HFFc6 (cell line): ENCODE results near the gene TBX2. TPM values are rescaled to one million over a fixed set of nuclear protein-coding genes. Genes with fewer than 3 reads are reported as not detected.
A peak's percentile ranks its signal among the peaks of the same experiment; 100 is the strongest.

Experiments used
- DNase-seq: peaks from one replicate; pipeline ENCODE4 v3.0.0-alpha.2; 2018
- H3K27ac Mint-ChIP-seq: 2 replicates; pipeline ENCODE4 v1.8.0; 2020; ENCODE audit warnings: mild to moderate bottlenecking, mixed read lengths
- H3K27me3 Mint-ChIP-seq: 2 replicates; pipeline ENCODE4 v1.8.0; 2021; ENCODE audit warnings: mild to moderate bottlenecking, moderate library complexity, mixed read lengths; ENCODE audit not compliant: insufficient read depth
- H3K36me3 Mint-ChIP-seq: 2 replicates; pipeline ENCODE4 v1.8.0; 2021; ENCODE audit warnings: low read depth, mixed read lengths
- H3K4me1 Mint-ChIP-seq: 2 replicates; pipeline ENCODE4 v1.8.0; 2020; ENCODE audit warnings: low read depth, mixed read lengths
- H3K4me3 Mint-ChIP-seq: 2 replicates; pipeline ENCODE4 v1.8.0; 2020; ENCODE audit warnings: mild to moderate bottlenecking, moderate library complexity, mixed read lengths
- H3K9me3 Mint-ChIP-seq: 2 replicates; pipeline ENCODE4 v1.8.0; 2020; ENCODE audit warnings: mild to moderate bottlenecking, mixed read lengths
- total RNA-seq, 6 experiments: library from RNA; stranded (reverse); fragmentation: NEBNext Ultra II Directional; extraction: Animal tissue kit (Norgen Biotek cat#: 25700); gene quantifications; 2 replicates in 1 of 6; 3 replicates in 5 of 6; pipeline ENCODE4 v1.2.3, GENCODE V29; 2021
- TF ChIP-seq, protein P1 (sequence below): fragments of 200-600 bp; sonication (generic); IDR thresholded peaks from 2 replicates; pipeline ENCODE4 v1.5.0; 2021; ENCODE audit warnings: antibody characterized with exemption, mild to moderate bottlenecking

The TBX2 gene
- total RNA-seq, 6 experiments from 2014 or later, result 42.3 to 71.4 (median 67.3) TPM

DNA sequence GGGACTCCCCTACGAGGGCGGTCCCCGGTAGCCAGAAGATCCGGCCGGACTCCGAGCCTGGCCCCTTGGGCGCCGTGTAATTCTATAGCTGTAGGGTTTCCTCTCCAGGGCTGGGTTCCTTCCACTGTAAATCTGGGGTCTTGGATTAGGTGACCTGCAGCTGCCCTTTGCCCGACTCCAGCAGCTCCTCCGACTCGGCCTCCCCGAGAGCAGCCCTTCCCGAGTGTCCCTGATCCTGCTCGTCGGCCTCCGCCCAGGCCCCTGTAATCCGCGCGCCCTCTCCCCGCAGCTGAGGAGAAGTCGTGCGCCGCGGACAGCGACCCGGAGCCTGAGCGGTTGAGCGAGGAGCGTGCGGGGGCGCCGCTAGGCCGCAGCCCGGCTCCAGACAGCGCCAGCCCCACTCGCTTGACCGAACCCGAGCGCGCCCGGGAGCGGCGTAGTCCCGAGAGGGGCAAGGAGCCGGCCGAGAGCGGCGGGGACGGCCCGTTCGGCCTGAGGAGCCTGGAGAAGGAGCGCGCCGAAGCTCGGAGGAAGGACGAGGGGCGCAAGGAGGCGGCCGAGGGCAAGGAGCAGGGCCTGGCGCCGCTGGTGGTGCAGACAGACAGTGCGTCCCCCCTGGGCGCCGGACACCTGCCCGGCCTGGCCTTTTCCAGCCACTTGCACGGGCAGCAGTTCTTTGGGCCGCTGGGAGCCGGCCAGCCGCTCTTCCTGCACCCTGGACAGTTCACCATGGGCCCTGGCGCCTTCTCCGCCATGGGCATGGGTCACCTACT, 5.5 kb downstream of the TBX2 start:
- Mint-ChIP-seq H3K36me3 (peaks cover 54% of the 10 kb centered on the region), H3K27ac (peak overlapping the region; percentile 97), H3K27me3 (peaks cover 11% of the 10 kb centered on the region), H3K4me1 (peaks cover 55% of the 10 kb centered on the region), H3K4me3 (peak overlapping the region; percentile 92), H3K9me3 (no peaks in the 10 kb centered on the region)
- TF ChIP-seq, protein P1, sequence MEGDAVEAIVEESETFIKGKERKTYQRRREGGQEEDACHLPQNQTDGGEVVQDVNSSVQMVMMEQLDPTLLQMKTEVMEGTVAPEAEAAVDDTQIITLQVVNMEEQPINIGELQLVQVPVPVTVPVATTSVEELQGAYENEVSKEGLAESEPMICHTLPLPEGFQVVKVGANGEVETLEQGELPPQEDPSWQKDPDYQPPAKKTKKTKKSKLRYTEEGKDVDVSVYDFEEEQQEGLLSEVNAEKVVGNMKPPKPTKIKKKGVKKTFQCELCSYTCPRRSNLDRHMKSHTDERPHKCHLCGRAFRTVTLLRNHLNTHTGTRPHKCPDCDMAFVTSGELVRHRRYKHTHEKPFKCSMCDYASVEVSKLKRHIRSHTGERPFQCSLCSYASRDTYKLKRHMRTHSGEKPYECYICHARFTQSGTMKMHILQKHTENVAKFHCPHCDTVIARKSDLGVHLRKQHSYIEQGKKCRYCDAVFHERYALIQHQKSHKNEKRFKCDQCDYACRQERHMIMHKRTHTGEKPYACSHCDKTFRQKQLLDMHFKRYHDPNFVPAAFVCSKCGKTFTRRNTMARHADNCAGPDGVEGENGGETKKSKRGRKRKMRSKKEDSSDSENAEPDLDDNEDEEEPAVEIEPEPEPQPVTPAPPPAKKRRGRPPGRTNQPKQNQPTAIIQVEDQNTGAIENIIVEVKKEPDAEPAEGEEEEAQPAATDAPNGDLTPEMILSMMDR, result peak; percentile 22; the same call in 1 of the 2 replicates
- DNase-seq, result no peak

DNA sequence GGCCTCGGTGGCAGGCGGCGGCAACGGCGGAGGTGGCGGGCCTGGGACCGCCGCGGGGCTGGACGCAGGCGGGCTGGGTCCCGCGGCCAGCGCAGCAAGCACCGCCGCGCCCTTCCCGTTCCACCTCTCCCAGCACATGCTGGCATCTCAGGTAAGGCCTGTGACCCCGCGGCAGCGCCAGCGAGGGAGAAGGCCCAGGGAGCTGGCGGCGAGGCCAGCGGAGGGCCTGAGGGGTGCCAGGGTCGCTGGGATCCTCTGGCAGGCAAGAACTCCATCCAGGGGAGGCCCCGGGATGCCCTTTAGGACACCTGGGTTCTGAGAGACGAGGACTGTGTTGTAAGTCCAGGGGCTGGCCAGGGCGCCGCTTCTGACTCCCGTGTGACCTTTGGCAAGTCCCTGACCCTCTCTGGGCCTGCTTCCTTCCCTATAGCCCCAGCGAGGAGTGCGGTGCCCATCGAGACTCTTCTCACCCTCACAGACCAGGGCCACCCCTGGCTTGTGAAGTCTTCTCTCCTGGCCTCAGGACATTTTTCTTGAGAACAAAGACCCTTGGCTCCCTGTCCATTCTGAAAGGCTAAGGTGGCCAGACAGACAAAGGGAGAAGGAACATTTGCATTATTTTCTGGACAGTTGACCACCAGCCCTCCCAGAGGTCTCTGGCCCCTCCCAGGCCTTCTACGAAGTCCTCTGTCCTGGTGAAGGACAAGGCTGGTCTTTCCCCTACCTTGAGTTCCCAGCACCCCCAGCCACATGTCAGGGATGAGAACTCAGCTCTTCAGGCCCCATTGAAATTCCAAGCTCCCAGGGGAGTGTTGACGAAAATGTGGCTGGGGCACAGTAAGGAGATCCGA, 6.3 kb downstream of the TBX2 start:
- TF ChIP-seq, protein P1, result no peak
- peaks cover 61% of the 10 kb centered on the region for H3K4me1 Mint-ChIP-seq
- H3K9me3 Mint-ChIP-seq, result no peaks in the 10 kb centered on the region
- H3K27me3 Mint-ChIP-seq, result peaks cover 19% of the 10 kb centered on the region
- H3K4me3 Mint-ChIP-seq, result peak overlapping the region; percentile 81
- no peak for DNase-seq
- H3K27ac Mint-ChIP-seq, result peak overlapping the region; percentile 97
- peaks cover 51% of the 10 kb centered on the region for H3K36me3 Mint-ChIP-seq

DNA sequence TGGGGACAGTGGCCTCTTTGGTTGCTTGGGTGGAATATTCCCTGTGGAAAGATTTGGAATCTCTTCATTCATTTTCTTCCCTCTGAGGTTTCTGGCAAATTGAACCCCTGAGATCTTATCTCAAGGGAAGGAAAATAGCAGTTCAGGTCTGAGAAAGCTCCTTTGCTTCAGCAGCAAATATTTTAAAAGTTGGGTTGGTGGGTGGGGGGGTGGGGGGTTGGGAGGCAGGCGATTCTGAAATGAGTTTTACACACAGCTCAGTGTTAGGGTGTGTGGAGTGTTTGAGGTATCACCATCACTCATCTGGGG, 6.8 kb downstream of the TBX2 start:
- DNase-seq, result no peak
- H3K27ac Mint-ChIP-seq, result peak overlapping the region; percentile 93
- peaks cover 45% of the 10 kb centered on the region for H3K36me3 Mint-ChIP-seq
- H3K4me1 Mint-ChIP-seq, result peaks cover 61% of the 10 kb centered on the region
- peaks cover 20% of the 10 kb centered on the region for H3K27me3 Mint-ChIP-seq
- TF ChIP-seq, protein P1, result no peak
- peak overlapping the region; percentile 84 for H3K4me3 Mint-ChIP-seq
- H3K9me3 Mint-ChIP-seq, result no peaks in the 10 kb centered on the region

DNA sequence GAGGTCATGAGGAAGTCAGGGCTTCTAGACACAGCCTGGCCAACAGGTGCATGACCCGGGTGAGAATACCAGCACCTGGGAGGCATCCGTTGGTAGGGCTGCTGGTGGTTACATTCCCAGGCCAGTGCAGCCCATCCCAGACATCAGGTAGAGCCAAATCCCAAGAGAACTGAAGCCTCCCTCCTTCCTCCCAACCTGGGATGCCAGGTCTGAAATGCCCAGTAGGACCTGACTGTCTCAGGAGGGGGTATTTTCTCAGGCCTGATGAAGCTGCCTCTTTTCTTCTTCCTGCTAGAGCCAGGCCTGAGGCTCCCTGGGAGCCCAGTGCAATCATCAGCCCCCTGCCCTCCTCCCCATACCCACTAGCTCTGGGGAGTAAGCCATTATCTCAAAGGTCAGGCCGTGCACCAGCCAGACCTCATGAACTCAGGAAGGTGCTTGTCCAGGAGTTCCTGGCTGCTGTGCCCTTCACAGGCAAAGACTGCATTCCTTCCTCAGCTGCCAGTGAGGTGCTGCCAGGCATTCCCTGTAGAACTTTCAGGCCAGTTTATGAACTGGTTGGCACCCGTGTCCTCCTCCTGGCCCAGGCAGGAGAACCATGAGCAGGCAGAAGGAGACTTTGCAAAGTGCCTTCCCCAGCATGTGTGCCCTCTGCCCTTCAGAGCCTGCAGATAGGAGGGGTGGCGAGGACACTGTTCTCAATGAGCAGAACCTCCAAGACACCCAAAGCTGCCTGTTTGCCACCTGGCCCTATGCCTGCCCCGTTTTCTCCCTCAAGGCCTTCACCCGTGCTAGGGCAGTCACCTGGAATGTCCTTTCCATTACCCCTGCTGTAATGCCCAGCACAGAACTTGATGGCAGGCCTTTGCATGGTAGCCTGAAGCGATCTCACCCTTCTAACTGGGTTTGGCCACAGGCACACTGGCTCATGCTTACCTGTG, 7.6 kb downstream of the TBX2 start:
- Mint-ChIP-seq H3K9me3 (no peaks in the 10 kb centered on the region), H3K4me1 (peaks cover 60% of the 10 kb centered on the region), H3K27ac (peak overlapping the region; percentile 93), H3K27me3 (peaks cover 20% of the 10 kb centered on the region), H3K36me3 (peaks cover 41% of the 10 kb centered on the region), H3K4me3 (peak overlapping the region; percentile 84)
- TF ChIP-seq, protein P1, result no peak
- DNase-seq, result no peak
